PC-3 (cell line): ENCODE results near the gene PLXNA2. TPM values are rescaled to one million over a fixed set of nuclear protein-coding genes. Genes with fewer than 3 reads are reported as not detected.

Experiments
- ATAC-seq: fragments of 200-7000 bp; cut with Tn5 transposase; 2 replicates; pipeline ENCODE4 v1.9.1; 2020; ENCODE audit warnings: mild to moderate bottlenecking, moderate library complexity
- BruUV-seq: library from RNA; stranded (reverse); fragments of 400-500 nt; replicated peaks from 2 replicates; lab custom pipeline; 2021; lab: Mats Ljungman, UMichigan
- CTCF ChIA-PET: fragments of 300-600 bp; sonication (Branson Sonifier 250); formaldehyde crosslinking; loops from one replicate; lab custom pipeline; 2022; ENCODE audit warnings: antibody characterized with exemption; lab: Charles Lee
- POLR2A ChIA-PET: fragments of 300-600 bp; sonication (Branson Sonifier 250); formaldehyde crosslinking; loops from one replicate; lab custom pipeline; 2022; ENCODE audit warnings: antibody characterized with exemption; ENCODE audit not compliant: unreplicated experiment; lab: Charles Lee
- DNase-seq: peaks from one replicate; pipeline ENCODE4 v3.0.0-alpha.2; 2015
- H2AFZ ChIP-seq: fragments of 300-600 bp; sonication (generic); 2 replicates; pipeline ENCODE4 v1.6.0; 2016; ENCODE audit warnings: antibody characterized with exemption, low read length
- H3F3A ChIP-seq: fragments of 300-600 bp; sonication (generic); one replicate; pipeline ENCODE4 v1.6.0; 2017; ENCODE audit warnings: antibody characterized with exemption, low read length, control low read depth, mild to moderate bottlenecking; ENCODE audit not compliant: unreplicated experiment
- H3K27ac ChIP-seq: fragments of 300-600 bp; sonication (generic); 2 replicates; pipeline ENCODE4 v1.5.1; 2016; ENCODE audit warnings: mild to moderate bottlenecking, low read length
- H3K27me3 ChIP-seq: fragments of 300-600 bp; sonication (generic); 2 replicates; pipeline ENCODE4 v1.6.1; 2016; ENCODE audit warnings: low read length, mixed read lengths
- H3K36me3 ChIP-seq: fragments of 300-600 bp; sonication (generic); 2 replicates; pipeline ENCODE4 v1.6.1; 2016; ENCODE audit warnings: low read depth, mixed run types, low read length, mixed read lengths
- H3K4me1 ChIP-seq: fragments of 300-600 bp; sonication (generic); 2 replicates; pipeline ENCODE4 v1.5.1; 2016; ENCODE audit warnings: low read length; ENCODE audit not compliant: insufficient read depth
- H3K4me2 ChIP-seq: fragments of 300-600 bp; sonication (generic); 2 replicates; pipeline ENCODE4 v1.6.0; 2016; ENCODE audit warnings: low read length
- H3K4me3 ChIP-seq: fragments of 300-600 bp; sonication (generic); 2 replicates; pipeline ENCODE4 v1.5.1; 2016; ENCODE audit warnings: mild to moderate bottlenecking, low read length, mixed read lengths
- H3K79me2 ChIP-seq: fragments of 300-600 bp; sonication (generic); 2 replicates; pipeline ENCODE4 v1.6.1; 2017; ENCODE audit warnings: low read length, mixed read lengths
- H3K9ac ChIP-seq: fragments of 300-600 bp; sonication (generic); 2 replicates; pipeline ENCODE4 v1.6.0; 2016; ENCODE audit warnings: mild to moderate bottlenecking, low read length
- H3K9me2 ChIP-seq: fragments of 300-600 bp; sonication (generic); replicated peaks from 2 replicates; pipeline ENCODE4 v1.6.1; 2016; ENCODE audit warnings: mixed run types, low read length, mixed read lengths
- H3K9me3 ChIP-seq: fragments of 300-600 bp; sonication (generic); 2 replicates; pipeline ENCODE4 v1.6.1; 2016; ENCODE audit warnings: low read length, mixed read lengths
- H4K20me1 ChIP-seq: fragments of 300-600 bp; sonication (generic); 2 replicates; pipeline ENCODE4 v1.6.1; 2016; ENCODE audit warnings: low read length, mixed read lengths
- EZH2 ChIP-seq: fragments of 300-600 bp; sonication (generic); IDR thresholded peaks from one replicate; pipeline ENCODE4 v1.6.1; 2017; ENCODE audit warnings: antibody characterized with exemption, mild to moderate bottlenecking, low read length; ENCODE audit not compliant: unreplicated experiment
- EZH2phosphoT487 ChIP-seq: fragments of 300-600 bp; sonication (generic); IDR thresholded peaks from 2 replicates; pipeline ENCODE4 v1.6.1; 2018; ENCODE audit warnings: mild to moderate bottlenecking, antibody characterized with exemption, low read length, borderline replicate concordance
- intact Hi-C: fragments of 100-400 bp; cut with micrococcal nuclease; formaldehyde crosslinking; loops from 2 replicates; pipeline ENCODE4 v1.9.0; 2023
- total RNA-seq: library from RNA; depleted of rRNA; stranded (reverse); fragments of >200 nt; gene quantifications from 2 replicates; pipeline ENCODE4 v1.2.3, GENCODE V29; 2014
- TF ChIP-seq, protein P1 (sequence below): fragments of 300-600 bp; sonication (generic); conservative IDR thresholded peaks from 2 replicates; pipeline ENCODE4 v1.5.1; 2017; ENCODE audit warnings: antibody characterized with exemption, low read depth, mild to moderate bottlenecking, low read length

The PLXNA2 gene
- total RNA-seq, 1 experiment from 2014 or later: 16.2 TPM

DNA sequence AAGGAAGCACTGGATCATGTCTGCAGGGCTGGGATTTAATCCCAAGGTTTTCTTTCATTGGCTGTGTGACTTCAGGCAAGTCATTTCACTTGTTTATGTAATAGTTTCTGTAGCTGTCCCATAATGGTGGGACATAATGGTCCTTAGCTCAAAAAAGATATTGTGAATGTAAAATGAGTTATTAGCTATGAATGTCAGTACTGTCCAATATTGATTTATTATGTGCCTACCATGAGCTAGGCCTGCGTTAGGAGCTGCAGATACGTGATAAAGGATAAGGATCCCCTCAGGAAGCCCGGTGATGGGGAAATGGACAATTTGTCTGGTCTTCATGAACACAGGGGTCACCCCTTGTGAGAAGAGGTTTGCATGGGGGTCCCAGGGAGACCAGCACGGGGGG lies 95.8 kb downstream of the PLXNA2 start:
- no peaks in the 10 kb centered on the region for H3K27me3 ChIP-seq
- H3K4me1 ChIP-seq: no peaks in the 10 kb centered on the region
- no peak overlapping the region for H3K27ac ChIP-seq
- no TSS peak for BruUV-seq
- POLR2A ChIA-PET: no interaction called here
- TF ChIP-seq, protein P1, sequence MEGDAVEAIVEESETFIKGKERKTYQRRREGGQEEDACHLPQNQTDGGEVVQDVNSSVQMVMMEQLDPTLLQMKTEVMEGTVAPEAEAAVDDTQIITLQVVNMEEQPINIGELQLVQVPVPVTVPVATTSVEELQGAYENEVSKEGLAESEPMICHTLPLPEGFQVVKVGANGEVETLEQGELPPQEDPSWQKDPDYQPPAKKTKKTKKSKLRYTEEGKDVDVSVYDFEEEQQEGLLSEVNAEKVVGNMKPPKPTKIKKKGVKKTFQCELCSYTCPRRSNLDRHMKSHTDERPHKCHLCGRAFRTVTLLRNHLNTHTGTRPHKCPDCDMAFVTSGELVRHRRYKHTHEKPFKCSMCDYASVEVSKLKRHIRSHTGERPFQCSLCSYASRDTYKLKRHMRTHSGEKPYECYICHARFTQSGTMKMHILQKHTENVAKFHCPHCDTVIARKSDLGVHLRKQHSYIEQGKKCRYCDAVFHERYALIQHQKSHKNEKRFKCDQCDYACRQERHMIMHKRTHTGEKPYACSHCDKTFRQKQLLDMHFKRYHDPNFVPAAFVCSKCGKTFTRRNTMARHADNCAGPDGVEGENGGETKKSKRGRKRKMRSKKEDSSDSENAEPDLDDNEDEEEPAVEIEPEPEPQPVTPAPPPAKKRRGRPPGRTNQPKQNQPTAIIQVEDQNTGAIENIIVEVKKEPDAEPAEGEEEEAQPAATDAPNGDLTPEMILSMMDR: no peak
- TF ChIP-seq EZH2phosphoT487 (no peak), EZH2 (no peak)
- no peaks in the 10 kb centered on the region for H3K79me2 ChIP-seq
- no peaks in the 10 kb centered on the region for H4K20me1 ChIP-seq
- intact Hi-C loops: no loop called here
- no peak overlapping the region for H2AFZ ChIP-seq
- no peaks in the 10 kb centered on the region for H3K9me2 ChIP-seq
- ATAC-seq: no peak
- CTCF ChIA-PET: no interaction called here
- H3K9ac ChIP-seq: no peak overlapping the region
- no peak for DNase-seq
- no peaks in the 10 kb centered on the region for H3K36me3 ChIP-seq
- no peak overlapping the region for H3K4me2 ChIP-seq
- no peaks in the 10 kb centered on the region for H3K9me3 ChIP-seq
- no peaks in the 10 kb centered on the region for H3F3A ChIP-seq
- no peak overlapping the region for H3K4me3 ChIP-seq

DNA sequence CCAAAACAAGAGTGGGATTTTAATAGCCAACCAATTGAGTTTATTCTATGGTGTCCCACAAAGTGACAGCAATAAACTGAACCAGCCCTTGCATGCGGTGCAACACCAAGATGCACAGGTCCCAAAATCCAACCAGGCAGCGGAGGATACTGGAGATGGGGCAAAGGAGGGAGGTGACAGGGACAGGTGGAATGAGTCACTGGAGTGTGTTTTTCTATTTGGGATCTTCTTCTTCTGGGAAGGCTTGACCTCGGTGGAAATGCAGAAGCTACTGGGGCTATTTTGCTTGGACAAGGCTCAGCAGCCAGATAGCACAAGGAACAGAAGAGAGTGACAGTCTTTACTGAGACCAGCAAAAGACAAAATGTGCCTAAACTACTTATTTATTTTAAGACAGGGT lies 97.5 kb downstream of the PLXNA2 start:
- Histone ChIP-seq H3K9me2 (no peaks in the 10 kb centered on the region), H3K9ac (no peak overlapping the region), H3K4me1 (no peaks in the 10 kb centered on the region), H2AFZ (no peak overlapping the region), H3K4me3 (no peak overlapping the region), H3K79me2 (no peaks in the 10 kb centered on the region), H3K27ac (no peak overlapping the region), H3K27me3 (no peaks in the 10 kb centered on the region), H3K4me2 (no peak overlapping the region), H3K9me3 (no peaks in the 10 kb centered on the region), H3F3A (no peaks in the 10 kb centered on the region), H3K36me3 (no peaks in the 10 kb centered on the region), H4K20me1 (no peaks in the 10 kb centered on the region)
- CTCF ChIA-PET: no interaction called here
- ATAC-seq (no peak), DNase-seq (no peak)
- BruUV-seq: no TSS peak
- POLR2A ChIA-PET: interaction anchor here (0.7 kb wide), 1 partner anchor 66 kb away, joined by 3 read pairs; no protein-coding TSS in a partner anchor
- intact Hi-C loops: no loop called here
- TF ChIP-seq EZH2 (no peak), EZH2phosphoT487 (no peak)
- TF ChIP-seq, protein P1: no peak

DNA sequence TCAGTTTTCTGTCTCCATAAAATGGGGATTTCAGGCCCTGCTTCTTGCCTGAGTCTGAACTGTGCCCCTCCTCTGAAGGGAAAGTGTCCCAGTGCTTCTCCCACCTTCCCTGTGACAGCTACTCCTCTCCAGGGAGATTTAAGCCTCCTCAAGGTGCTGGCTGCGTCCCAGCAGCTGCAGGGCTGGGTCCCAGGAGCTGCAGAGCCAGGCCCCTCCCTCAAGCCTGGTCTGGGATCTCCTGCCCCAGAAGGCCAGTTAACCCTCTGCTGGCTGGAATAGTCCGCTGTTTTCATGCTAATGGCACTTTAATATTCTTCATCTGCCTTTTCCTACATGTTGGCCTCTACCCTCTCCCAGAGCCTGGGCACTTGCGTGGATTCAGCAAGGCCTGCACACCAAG lies 99.0 kb downstream of the PLXNA2 start:
- Histone ChIP-seq H4K20me1 (no peaks in the 10 kb centered on the region), H3K27me3 (no peaks in the 10 kb centered on the region), H2AFZ (no peak overlapping the region), H3K79me2 (no peaks in the 10 kb centered on the region), H3K4me1 (no peaks in the 10 kb centered on the region), H3K9ac (no peak overlapping the region), H3K27ac (no peak overlapping the region), H3K9me2 (no peaks in the 10 kb centered on the region), H3K4me3 (no peak overlapping the region), H3K36me3 (no peaks in the 10 kb centered on the region), H3K9me3 (no peaks in the 10 kb centered on the region), H3K4me2 (no peak overlapping the region), H3F3A (no peaks in the 10 kb centered on the region)
- BruUV-seq: no TSS peak
- ChIA-PET POLR2A (no interaction called here), CTCF (no interaction called here)
- TF ChIP-seq, protein P1: no peak
- TF ChIP-seq EZH2: no peak
- no peak for TF ChIP-seq EZH2phosphoT487
- ATAC-seq (no peak), DNase-seq (no peak)
- intact Hi-C loops: no loop called here
